GM12872 (cell line): ENCODE data around the gene PTPRU.

Experiments
- CTCF ChIP-seq: IDR thresholded peaks from 3 replicates; pipeline ENCODE4 v1.5.1; 2011; ENCODE audit warnings: low read depth, mild to moderate bottlenecking, low read length, moderate library complexity; ENCODE audit not compliant: insufficient read depth

Gene PTPRU

DNA sequence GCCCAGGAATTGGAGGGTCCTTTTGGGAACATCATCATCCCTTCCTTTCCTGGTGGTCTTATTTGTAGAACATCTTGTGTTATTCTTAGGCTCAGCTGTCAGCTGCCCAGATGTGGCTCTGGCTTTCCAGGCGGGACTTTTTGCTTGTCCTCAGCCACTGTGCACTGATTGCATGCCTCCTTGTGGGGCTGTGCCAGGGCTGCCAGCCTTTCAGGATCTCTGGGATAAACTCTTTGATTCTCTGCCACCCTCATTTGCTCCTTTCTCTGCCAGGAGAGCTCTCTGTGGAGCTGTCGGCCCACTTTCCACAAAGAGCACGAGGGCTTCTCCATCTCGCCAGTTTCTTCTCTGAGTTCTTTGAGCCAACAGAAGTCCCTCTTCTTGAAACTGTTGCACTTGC lies 63.1 kb downstream of the PTPRU start:
- TF ChIP-seq CTCF, result no peak

- no peak for TF ChIP-seq CTCF
These were observed 67.1 kb downstream of the PTPRU start for GRCh38 chr1:29303201-29304024.

DNA sequence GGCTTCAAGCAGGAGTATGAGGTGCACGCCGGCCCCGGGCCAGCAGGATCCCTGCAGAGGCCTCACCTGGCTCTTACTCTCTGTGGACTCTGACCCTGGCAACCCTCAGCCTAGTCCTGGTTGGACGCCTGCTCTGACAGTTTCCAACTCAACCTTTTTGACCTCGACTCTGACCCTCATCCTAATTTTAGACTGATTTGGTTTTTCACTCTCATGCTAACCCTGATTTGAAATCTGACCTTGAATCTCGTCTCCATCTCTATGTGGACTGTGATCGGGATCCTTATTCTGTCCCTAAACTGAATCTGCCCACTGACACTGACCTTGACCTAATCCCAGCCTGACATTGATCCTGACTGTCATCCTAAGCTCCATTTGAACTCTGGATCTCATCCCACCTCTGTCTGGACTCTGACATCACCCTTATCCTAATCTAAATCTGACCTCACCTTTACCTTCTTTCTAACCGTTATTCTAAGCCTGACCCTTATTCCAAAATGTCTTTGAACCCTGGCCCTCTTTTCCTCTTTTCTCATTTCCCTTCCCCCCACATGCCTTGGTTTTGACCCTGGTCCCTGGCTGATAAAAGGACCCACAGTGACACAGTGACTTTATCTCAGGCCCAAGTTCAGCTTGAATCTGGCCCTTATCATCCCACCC lies 67.8 kb downstream of the PTPRU start:
- no peak for TF ChIP-seq CTCF

- TF ChIP-seq CTCF, result no peak
These were observed 69.6 kb downstream of the PTPRU start for GRCh38 chr1:29305943-29306342.

GRCh38 chr1:29306471-29307140 lies 70.3 kb downstream of the PTPRU start:
- TF ChIP-seq CTCF, result no peak

DNA sequence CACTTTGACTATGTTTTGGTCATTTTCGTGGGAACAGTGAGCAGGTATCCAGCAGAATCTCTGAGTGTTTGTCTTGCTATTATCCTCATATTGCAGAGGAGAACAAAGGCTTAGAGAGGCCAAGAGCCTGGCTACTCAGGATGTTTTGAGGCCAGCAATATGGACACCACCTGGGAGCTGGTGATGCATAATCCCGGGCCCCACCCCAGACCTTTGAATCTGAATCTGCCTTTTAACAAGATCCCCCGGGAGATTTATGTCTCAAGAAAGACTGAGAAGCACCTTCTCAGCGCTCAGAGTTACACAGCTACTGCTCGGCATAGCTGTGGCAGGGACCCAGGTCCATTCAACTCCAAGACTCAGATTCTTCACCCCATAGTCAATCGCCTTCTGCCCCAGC lies 72.8 kb downstream of the PTPRU start:
- TF ChIP-seq CTCF, result no peak

DNA sequence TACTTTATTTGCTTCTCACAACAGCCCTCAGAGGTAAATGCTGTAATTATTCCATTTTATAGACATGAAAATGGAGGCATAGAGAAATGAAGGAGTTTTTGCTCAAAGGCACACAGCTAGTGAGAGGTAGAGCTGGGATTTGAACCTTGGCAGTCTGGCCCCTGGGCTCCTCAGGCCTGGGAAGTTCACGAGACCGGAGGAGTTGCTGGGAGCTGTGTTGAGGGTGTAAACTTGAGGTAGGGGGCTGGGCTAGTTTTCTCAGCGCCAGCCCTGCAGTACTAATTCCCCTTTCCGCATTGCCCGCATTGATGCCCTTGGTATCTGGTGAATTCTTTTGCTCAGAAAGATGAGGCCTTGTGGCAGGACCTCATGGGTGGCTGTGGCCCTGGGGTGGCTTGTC lies 73.3 kb downstream of the PTPRU start:
- no peak for TF ChIP-seq CTCF
